ENCODE data around the gene CEP112. TPM values are rescaled to one million over a fixed set of nuclear protein-coding genes. Genes with fewer than 3 reads are reported as not detected.

Gene CEP112
- total and polyA plus RNA-seq, 2 of the 4 experiments (the other 2 are of a cell fraction), result 2.5 to 5.6 TPM

GRCh38 chr17:66044083-66044482, 147.8 kb downstream of the CEP112 start:
- intact Hi-C loops (cut with micrococcal nuclease), result no loop called here
- ChIA-PET CTCF (interaction anchor here (0.7 kb wide), 1 partner anchor 18 kb away, joined by 3 read pairs; no protein-coding TSS in a partner anchor), POLR2A (ENCODE audit: unreplicated experiment) (no interaction called here)
- Histone ChIP-seq H3K27ac (ENCODE audit: insufficient read depth, low read length) (no peak overlapping the region), H4K8ac (ENCODE audit: low read depth in 2 of 2, low read length in 2 of 2) (no peak overlapping the region), H3K56ac (ENCODE audit: extremely low read depth, insufficient read depth, low read length) (no peak overlapping the region), H3K27me3 (ENCODE audit: control insufficient read depth, insufficient read depth, low read length) (no peaks in the 10 kb centered on the region), H2BK20ac (ENCODE audit: low read depth, low read length) (no peak overlapping the region), H3K18ac (ENCODE audit: low read depth, low read length) (no peak overlapping the region), H2AFZ (replicated peaks; ENCODE audit: low read length, poor library complexity) (no peak overlapping the region), H2AK5ac (ENCODE audit: low read depth, low read length) (no peak overlapping the region), H3K4ac (ENCODE audit: low read depth, low read length) (no peak overlapping the region), H3K36me3 (ENCODE audit: control insufficient read depth, insufficient read depth, low read length) (no peaks in the 10 kb centered on the region), H4K91ac (ENCODE audit: insufficient read depth, low read depth, low read length) (no peak overlapping the region), H3K9ac (ENCODE audit: low read depth, low read length) (no peak overlapping the region), H4K20me1 (ENCODE audit: insufficient read depth, low read length) (no peaks in the 10 kb centered on the region), H3K9me3 (ENCODE audit: control insufficient read depth, insufficient read depth, low read length) (no peaks in the 10 kb centered on the region), H4K5ac (ENCODE audit: low read depth, low read length) (no peak overlapping the region), H3K14ac (replicated peaks; ENCODE audit: low read depth, low read length) (no peak overlapping the region), H2BK5ac (ENCODE audit: low read depth, low read length, poor library complexity, severe bottlenecking) (no peak overlapping the region), H3K79me1 (ENCODE audit: low read depth in 1 of 2, low read length in 2 of 2) (no peaks in the 10 kb centered on the region), H3K4me3 (ENCODE audit: insufficient read depth, low read depth, low read length) (no peak overlapping the region), H3K4me1 (ENCODE audit: control insufficient read depth, insufficient read depth, low read length) (no peaks in the 10 kb centered on the region), H3K4me2 (ENCODE audit: low read depth, low read length) (no peak overlapping the region), H2BK15ac (ENCODE audit: low read depth, low read length) (no peak overlapping the region), H2AK9ac (replicated peaks; ENCODE audit: low read depth, low read length, poor library complexity) (no peak overlapping the region), H3K23ac (ENCODE audit: low read depth, low read length) (no peak overlapping the region), H3K9me1 (ENCODE audit: insufficient read depth, low read length) (no peaks in the 10 kb centered on the region), H2BK120ac (ENCODE audit: low read depth, low read length) (no peak overlapping the region)
- WGBS, 2 experiments (ENCODE audit: extremely low coverage in 2 of 2, insufficient read length in 1 of 2), result no CpG with 5 or more reads among the region's 2 CpGs
- no TSS peak for BruUV-seq (replicated peaks)
- DNase-seq (no peak), ATAC-seq (ENCODE audit: low read depth) (no peak)
- in situ Hi-C loops (cut with MboI; ENCODE audit: low sequenced_read_pairs), result no loop called here
- no peak for TF ChIP-seq CTCF (conservative IDR thresholded peaks at IDR 0.05; ENCODE audit: low read depth, low read length)
- TF ChIP-seq NFE2L2 (IDR thresholded peaks at IDR 0.05; ENCODE audit: low read depth, low read length), result no peak
- TF ChIP-seq MAFK (IDR thresholded peaks at IDR 0.05; ENCODE audit: low read depth, low read length), result no peak
- no peak for TF ChIP-seq SMC3 (IDR thresholded peaks at IDR 0.05; ENCODE audit: low read depth, low read length)
- no peak for TF ChIP-seq POLR2A (IDR thresholded peaks at IDR 0.05; ENCODE audit: low read depth, low read length)
- TF ChIP-seq RFX5 (IDR thresholded peaks at IDR 0.05; ENCODE audit: low read depth, low read length), result no peak
- no peak for TF ChIP-seq FOS (IDR thresholded peaks at IDR 0.05; ENCODE audit: low read depth, low read length)
- TF ChIP-seq CHD1 (IDR thresholded peaks at IDR 0.05; ENCODE audit: low read depth, low read length), result no peak
- no peak for TF ChIP-seq BHLHE40 (IDR thresholded peaks at IDR 0.05; ENCODE audit: low read depth, low read length)
- TF ChIP-seq MXI1 (IDR thresholded peaks at IDR 0.05; ENCODE audit: borderline replicate concordance, low read depth, low read length), result no peak
- TF ChIP-seq RAD21 (IDR thresholded peaks at IDR 0.05; ENCODE audit: low read length), result no peak
- TF ChIP-seq ELK1 (IDR thresholded peaks at IDR 0.05; ENCODE audit: borderline replicate concordance, low read depth, low read length), result no peak
- no peak for TF ChIP-seq MAZ (IDR thresholded peaks at IDR 0.05; ENCODE audit: borderline replicate concordance, low read depth, low read length)
- no peak for TF ChIP-seq USF2 (IDR thresholded peaks at IDR 0.05; ENCODE audit: low read depth, low read length)
- TF ChIP-seq RCOR1 (IDR thresholded peaks at IDR 0.05; ENCODE audit: insufficient replicate concordance, low read length), result no peak
- no peak for TF ChIP-seq CEBPB (IDR thresholded peaks at IDR 0.05; ENCODE audit: low read depth, low read length)
- dilution Hi-C loops (cut with HindIII; ENCODE audit: low sequenced_read_pairs, unreplicated experiment), result no loop called here

Measured in IMR-90 (cell line).